ENCODE results near the gene RAB3GAP2. TPM values are rescaled to one million over a fixed set of nuclear protein-coding genes. Genes with fewer than 3 reads are reported as not detected.

The RAB3GAP2 gene
- total and polyA plus RNA-seq, 2 of the 13 experiments (the other 11 are each of a cell fraction or from before 2014, with no cell fraction given), result 22.6 to 25.0 TPM

DNA sequence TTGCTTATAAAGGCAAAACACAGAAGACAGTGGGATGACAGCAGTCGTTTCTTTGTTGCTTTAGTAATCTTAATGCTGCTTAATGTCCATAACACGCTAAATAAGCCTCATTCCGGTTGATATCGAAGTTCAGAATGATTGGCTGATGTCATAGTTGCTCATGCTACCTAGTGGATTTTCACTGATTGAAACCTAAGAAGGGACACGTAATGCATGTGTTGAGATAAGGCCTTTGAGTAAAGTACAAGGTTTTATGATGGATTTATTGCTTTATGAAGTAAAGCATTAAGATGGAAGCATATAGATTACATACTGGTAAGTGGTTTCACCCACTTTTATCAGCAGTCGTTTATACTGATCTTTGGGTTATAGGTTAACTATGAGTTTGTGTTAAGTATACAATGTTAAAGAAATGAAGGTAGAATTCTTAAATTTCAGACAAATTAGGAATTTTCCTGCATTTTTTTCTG, 153.2 kb downstream of the RAB3GAP2 start:
- Histone ChIP-seq H3K27me3 (ENCODE audit: control insufficient read depth in 1 of 2, insufficient read depth in 2 of 2, low read length in 2 of 2) (no peaks in the 10 kb centered on the region; a peak in 1 of 5 replicates), H3K4me1 (ENCODE audit: insufficient read depth, low read length) (peaks cover 19% of the 10 kb centered on the region), H2AFZ (ENCODE audit: low read length) (no peak overlapping the region), H3K9me3 (ENCODE audit: low read length) (no peaks in the 10 kb centered on the region), H4K20me1 (ENCODE audit: insufficient read depth, low read length) (no peaks in the 10 kb centered on the region; the same call in 1 of the 2 replicates), H3K4me3 (replicated peaks in 1 of 3; ENCODE audit: insufficient read depth in 1 of 3, low read depth in 2 of 3, low read length in 3 of 3) (no peak overlapping the region), H3K36me3 (replicated peaks in 1 of 2; ENCODE audit: control insufficient read depth in 1 of 2, insufficient read depth in 2 of 2, low read length in 2 of 2) (peaks cover 3 to 19% of the 10 kb centered on the region in 2 experiments; a peak in 4 of 5 replicates), H3K4me2 (ENCODE audit: low read depth, low read length) (no peak overlapping the region), H3K9ac (ENCODE audit: insufficient read depth, low read depth, low read length) (no peak overlapping the region), H3K79me2 (ENCODE audit: insufficient read depth, low read length) (no peaks in the 10 kb centered on the region), H3K27ac (ENCODE audit: extremely low read length, insufficient read depth, low read length) (no peak overlapping the region)
- DNase-seq (ENCODE audit: low spot score) (no peak), FAIRE-seq (no peak), ATAC-seq (no peak)
- CTCF ChIA-PET (ENCODE audit: low intra/inter-chr PET ratio, low total read pairs), result no interaction called here
- intact Hi-C loops (cut with micrococcal nuclease; ENCODE audit: unreplicated experiment), result no loop called here
- POLR2A ChIA-PET, result no interaction called here
- TF ChIP-seq, protein P1, sequence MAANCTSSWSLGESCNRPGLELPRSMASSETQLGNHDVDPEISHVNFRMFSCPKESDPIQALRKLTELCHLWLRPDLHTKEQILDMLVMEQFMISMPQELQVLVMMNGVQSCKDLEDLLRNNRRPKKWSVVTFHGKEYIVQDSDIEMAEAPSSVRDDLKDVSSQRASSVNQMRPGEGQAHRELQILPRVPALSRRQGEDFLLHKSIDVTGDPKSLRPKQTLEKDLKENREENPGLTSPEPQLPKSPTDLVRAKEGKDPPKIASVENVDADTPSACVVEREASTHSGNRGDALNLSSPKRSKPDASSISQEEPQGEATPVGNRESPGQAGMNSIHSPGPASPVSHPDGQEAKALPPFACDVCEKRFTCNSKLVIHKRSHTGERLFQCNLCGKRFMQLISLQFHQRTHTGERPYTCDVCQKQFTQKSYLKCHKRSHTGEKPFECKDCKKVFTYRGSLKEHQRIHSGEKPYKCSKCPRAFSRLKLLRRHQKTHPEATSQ (CRISPR knock-in tag; IDR thresholded peaks at IDR 0.05; ENCODE audit: borderline replicate concordance), result no peak
- TF ChIP-seq KDM6A (CRISPR knock-in tag; IDR thresholded peaks at IDR 0.05; ENCODE audit: low read depth) (no peak), ZC3H13 (CRISPR knock-in tag; IDR thresholded peaks at IDR 0.05) (no peak), ZNF605 (CRISPR knock-in tag; IDR thresholded peaks at IDR 0.05) (no peak)
- TF ChIP-seq, protein P2, sequence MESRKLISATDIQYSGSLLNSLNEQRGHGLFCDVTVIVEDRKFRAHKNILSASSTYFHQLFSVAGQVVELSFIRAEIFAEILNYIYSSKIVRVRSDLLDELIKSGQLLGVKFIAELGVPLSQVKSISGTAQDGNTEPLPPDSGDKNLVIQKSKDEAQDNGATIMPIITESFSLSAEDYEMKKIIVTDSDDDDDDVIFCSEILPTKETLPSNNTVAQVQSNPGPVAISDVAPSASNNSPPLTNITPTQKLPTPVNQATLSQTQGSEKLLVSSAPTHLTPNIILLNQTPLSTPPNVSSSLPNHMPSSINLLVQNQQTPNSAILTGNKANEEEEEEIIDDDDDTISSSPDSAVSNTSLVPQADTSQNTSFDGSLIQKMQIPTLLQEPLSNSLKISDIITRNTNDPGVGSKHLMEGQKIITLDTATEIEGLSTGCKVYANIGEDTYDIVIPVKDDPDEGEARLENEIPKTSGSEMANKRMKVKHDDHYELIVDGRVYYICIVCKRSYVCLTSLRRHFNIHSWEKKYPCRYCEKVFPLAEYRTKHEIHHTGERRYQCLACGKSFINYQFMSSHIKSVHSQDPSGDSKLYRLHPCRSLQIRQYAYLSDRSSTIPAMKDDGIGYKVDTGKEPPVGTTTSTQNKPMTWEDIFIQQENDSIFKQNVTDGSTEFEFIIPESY (CRISPR knock-in tag; IDR thresholded peaks at IDR 0.05), result no peak
- no TSS peak for BruUV-seq (replicated peaks)
- in situ Hi-C loops (cut with HindIII; ENCODE audit: extremely low pct_ligation_motif_present, low pct_unique_long_range_greater_than_20kb), result no loop called here
- 90% methylated on average over 6 of the region's 6 CpGs for WGBS (ENCODE audit: low lambda C conversion rate)
